DMS153 (cell line): Measurements from ENCODE around the gene JMJD1C.

Experiments
- DNase-seq: peaks from one replicate; lab custom pipeline; 2025; lab: John Stamatoyannopoulos, UW

JMJD1C gene

DNA sequence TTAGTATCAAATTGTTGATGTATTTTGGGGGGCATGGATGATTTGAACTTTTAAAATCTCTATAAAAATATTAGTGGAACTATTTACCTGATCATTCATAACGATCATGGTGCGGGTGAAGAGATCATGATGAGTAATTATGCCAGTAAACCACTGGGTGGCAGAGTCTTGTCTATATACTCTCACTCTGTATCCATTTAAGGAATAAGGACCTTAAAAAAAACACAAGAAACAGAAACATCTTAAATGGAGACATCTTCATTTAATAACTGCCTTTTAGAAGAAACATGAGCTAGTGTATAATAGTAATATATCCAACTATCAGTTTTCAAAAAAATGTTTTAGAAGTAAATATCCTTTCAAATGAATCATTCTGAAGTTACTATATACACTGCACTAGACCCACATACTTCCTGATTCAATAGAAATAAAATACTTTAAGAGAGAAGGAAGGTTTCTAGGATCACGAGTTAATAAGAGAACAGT, 248.6 kb downstream of the JMJD1C start:
- DNase-seq = peak; percentile 40

DNA sequence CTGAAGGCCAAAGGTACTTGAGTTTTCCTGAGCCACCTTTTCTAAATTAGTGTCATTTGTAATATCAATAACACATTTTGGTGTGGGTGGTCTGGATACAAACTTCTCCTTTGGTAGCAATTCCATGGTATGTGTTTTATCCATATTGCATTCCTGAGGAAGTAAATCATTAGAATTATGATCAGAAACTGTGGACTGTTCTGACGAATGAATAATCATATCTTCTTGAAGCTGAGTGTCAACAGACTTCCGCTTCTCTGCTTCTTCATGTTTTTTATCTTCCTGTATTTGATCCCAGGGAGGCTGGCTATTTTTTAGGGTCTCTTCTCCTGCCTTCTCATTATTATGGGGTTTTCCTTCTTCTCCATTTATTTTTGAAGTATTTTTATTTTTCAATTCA, 251.2 kb downstream of the JMJD1C start:
- no peak for DNase-seq

GRCh38 chr10:63213489-63213888, 252.3 kb downstream of the JMJD1C start:
- no peak for DNase-seq

- DNase-seq = no peak
These were observed 255.1 kb downstream of the JMJD1C start for GRCh38 chr10:63210611-63211196.

GRCh38 chr10:63209705-63210104, 256.1 kb downstream of the JMJD1C start:
- no peak for DNase-seq

- DNase-seq = no peak
These were observed 256.8 kb downstream of the JMJD1C start for GRCh38 chr10:63208986-63209385.

GRCh38 chr10:63206997-63207811, 258.6 kb downstream of the JMJD1C start:
- DNase-seq = no peak

- no peak for DNase-seq
These were observed 259.2 kb downstream of the JMJD1C start for GRCh38 chr10:63206576-63206975.

GRCh38 chr10:63205421-63205820, 260.4 kb downstream of the JMJD1C start:
- DNase-seq = no peak

- no peak for DNase-seq
These were observed 260.9 kb downstream of the JMJD1C start for GRCh38 chr10:63204667-63205391.

GRCh38 chr10:63201118-63201517, 264.7 kb downstream of the JMJD1C start:
- no peak for DNase-seq

GRCh38 chr10:63200431-63200830, 265.3 kb downstream of the JMJD1C start:
- DNase-seq = no peak

DNA sequence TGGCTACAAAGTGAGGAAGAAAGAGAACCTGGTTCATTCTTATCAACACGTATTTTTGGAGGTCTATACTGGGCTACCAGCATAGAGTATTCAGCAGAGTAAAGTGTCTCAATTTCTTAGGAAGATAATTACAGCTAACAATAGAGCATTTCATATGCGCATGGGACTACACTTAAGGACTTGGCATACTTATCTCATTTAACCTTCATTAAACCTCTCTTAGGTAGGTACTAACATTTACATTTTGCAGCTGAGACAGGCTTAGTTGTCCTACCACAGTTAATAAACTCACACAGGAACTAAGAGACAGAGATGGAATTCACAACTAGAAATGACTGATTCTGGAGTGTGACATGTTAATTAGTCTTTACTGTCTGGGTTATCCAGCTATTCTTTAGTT, 266.1 kb downstream of the JMJD1C start:
- DNase-seq = no peak

DNA sequence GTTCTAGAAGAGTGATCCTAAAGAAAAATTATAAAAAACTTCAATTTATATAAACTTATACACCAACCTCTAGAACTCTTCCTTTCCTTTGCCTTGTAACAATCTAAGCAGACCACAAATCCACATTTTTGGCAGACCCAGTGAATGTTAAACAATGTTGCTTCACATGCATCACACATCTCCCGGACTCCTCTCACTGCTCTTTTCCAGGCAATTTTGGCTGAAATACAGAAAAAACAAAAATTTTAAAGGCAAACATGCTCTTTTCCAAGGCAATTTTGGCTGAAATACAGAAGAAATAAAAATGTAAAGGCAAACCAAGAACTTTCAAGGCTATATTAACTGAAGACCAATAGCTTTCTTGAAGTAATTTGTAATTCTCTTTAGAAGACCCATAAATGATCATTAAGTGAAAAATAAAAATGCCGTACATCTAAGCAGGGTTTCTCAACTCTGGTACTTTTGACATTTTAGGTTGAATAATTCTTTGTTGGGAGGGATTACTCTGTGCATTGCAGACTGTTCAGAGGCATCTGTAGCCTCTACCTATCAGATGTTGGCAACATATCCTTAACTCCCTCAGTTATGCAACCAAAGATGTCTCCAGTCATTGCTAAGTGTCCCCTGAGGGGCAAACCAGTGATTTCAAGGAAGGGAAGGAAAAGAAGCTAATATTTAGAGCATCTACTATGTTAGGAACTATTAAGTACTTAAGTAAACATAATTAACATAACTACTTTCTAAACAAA, 268.3 kb downstream of the JMJD1C start:
- DNase-seq = no peak

- DNase-seq = no peak
These were observed 273.0 kb downstream of the JMJD1C start for GRCh38 chr10:63192826-63193225.

DNA sequence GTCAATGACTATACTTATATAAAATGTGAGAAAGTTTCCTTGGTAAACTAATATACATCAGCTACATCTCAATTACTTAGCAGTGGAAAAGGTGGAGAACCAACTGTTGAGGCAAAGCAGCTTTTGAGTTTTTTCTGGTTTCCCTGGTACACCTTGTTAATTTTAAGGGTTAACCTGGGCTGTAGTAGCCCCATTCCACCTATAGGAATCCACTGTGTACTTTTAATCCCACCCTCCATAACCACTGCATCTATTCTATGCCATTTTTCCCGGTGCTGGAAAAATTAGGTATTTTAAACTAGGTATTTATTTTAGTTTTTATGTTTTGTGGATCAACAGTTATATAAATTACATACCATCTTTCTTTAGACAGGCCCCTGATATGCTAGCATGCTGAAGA, 290.2 kb downstream of the JMJD1C start:
- DNase-seq = no peak

- DNase-seq = no peak
These were observed 292.1 kb downstream of the JMJD1C start for GRCh38 chr10:63173468-63174232.

DNA sequence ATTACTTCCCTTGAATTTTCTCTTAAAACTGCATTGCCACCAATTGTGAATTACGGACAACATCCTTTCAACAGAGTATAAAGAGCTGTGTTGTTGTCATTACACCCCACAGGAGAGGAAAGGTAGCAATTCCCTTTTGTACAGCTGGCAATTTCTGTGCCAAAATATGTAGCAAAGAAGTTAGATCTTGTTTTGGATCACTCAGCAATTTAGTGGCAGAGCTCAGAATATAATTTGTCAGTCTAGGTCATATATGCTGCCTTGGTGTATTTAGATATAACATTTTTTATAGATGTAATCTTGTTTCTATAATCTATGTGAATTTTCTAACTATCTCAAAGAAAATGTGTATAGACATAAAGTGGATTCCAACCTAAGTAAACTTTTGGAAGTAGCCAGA, 293.9 kb downstream of the JMJD1C start:
- no peak for DNase-seq

DNA sequence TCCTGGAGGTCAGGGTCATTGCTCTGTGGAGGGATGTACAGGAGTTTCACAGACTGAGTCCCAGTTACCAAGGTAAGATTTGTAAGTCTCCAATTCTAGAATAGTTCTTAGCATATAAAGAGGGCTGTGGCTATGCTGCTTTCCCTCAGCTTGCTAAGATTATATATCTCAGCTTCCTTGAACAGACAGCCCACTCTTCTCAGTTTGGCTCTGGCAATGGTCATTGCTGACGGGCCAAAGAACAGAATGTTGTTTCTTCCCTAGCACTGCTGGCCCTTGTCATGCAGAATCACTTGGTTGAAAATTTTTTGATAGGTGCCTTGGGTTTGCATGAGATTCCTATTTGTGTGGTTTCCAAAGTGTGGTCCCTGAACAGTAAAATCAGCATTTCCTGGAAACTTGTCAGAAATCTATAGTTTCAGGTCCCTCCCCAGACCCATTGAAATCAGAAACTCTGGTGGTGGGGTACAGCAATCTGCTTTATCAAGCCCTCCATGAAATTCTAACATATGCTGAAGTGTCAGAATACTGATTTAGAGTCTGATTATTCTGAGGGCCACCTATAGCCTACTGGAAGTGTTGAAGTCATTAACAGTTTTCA, 294.4 kb downstream of the JMJD1C start:
- DNase-seq = no peak

- no peak for DNase-seq
These were observed 296.2 kb downstream of the JMJD1C start for GRCh38 chr10:63169624-63170023.
